Measurements from ENCODE around the gene HCRTR2. TPM values are rescaled to one million over a fixed set of nuclear protein-coding genes. Genes with fewer than 3 reads are reported as not detected.

Gene HCRTR2
- total RNA-seq, 1 donor from 2014 or later: not detected

GRCh38 chr6:55320696-55321086, 146.4 kb downstream of the HCRTR2 start:
- intact Hi-C loops (cut with micrococcal nuclease): no loop called here

- intact Hi-C loops (cut with micrococcal nuclease): no loop called here
Measured at GRCh38 chr6:55327169-55327568, 152.9 kb downstream of the HCRTR2 start, which contains the start of gene GFRAL. GFRAL (plus strand) TSS chr6:55327469; CDS start chr6:55327555, 86 bp downstream.

Other genes starting within 250 kb of the HCRTR2 start
- not detected in 2 replicates for gene GFRAL, start 153.0 kb downstream of the HCRTR2 start, total RNA-seq

All from T-helper 2 cell treated with Interferon-gamma antibody and Interleukin-4, amounts not matched to agents 100 ng/mL and 5 ng/mL, for 36 hours (primary cell).